Measurements from ENCODE around the gene LOXHD1.

GRCh38 chr18:46556590-46557206, 100.3 kb downstream of the LOXHD1 start:
- TF ChIP-seq CTCF (IDR thresholded peaks at IDR 0.05) (no peak), EP300 (IDR thresholded peaks at IDR 0.05; ENCODE audit: low read depth) (no peak)
